Large intestine (tissue), 3 donors: ENCODE results near the gene ADAMTS3. TPM values are rescaled to one million over a fixed set of nuclear protein-coding genes. Genes with fewer than 3 reads are reported as not detected.

Experiments used
- DNase-seq, 2 donors: peaks; one replicate each; pipeline versions ENCODE4 v3.0.0 to v3.0.0-alpha.2; 2013
- H3K27ac ChIP-seq: one replicate; pipeline ENCODE4 v1.5.1; 2013; ENCODE audit warnings: low read length
- H3K27me3 ChIP-seq: 2 replicates; pipeline ENCODE4 v1.6.1; 2013; ENCODE audit warnings: low read length; ENCODE audit not compliant: control insufficient read depth, insufficient read depth
- H3K36me3 ChIP-seq: 2 replicates; pipeline ENCODE4 v1.6.1; 2013; ENCODE audit warnings: low read length; ENCODE audit not compliant: control insufficient read depth, insufficient read depth
- H3K4me1 ChIP-seq: one replicate; pipeline ENCODE4 v1.6.1; 2013; ENCODE audit warnings: low read length; ENCODE audit not compliant: control insufficient read depth, insufficient read depth
- H3K4me3 ChIP-seq: one replicate; pipeline ENCODE4 v1.5.1; 2013; ENCODE audit warnings: low read length
- H3K9me3 ChIP-seq: one replicate; pipeline ENCODE4 v1.6.1; 2013; ENCODE audit warnings: mild to moderate bottlenecking, low read depth, low read length, moderate library complexity; ENCODE audit not compliant: control insufficient read depth
- WGBS: methylation state at CpG from one replicate; pipeline ENCODE4 v1.1.5; 2013; ENCODE audit warnings: low lambda C conversion rate; ENCODE audit not compliant: insufficient coverage; 5-methylcytosine and 5-hydroxymethylcytosine counted together
- polyA plus RNA-seq: library from polyadenylated mRNA; unstranded; fragments of 120-200 nt; gene quantifications from one replicate; pipeline ENCODE4 v1.2.1, GENCODE V29; 2013

Gene ADAMTS3
- polyA plus RNA-seq, 1 donor, result 2.2 TPM

DNA sequence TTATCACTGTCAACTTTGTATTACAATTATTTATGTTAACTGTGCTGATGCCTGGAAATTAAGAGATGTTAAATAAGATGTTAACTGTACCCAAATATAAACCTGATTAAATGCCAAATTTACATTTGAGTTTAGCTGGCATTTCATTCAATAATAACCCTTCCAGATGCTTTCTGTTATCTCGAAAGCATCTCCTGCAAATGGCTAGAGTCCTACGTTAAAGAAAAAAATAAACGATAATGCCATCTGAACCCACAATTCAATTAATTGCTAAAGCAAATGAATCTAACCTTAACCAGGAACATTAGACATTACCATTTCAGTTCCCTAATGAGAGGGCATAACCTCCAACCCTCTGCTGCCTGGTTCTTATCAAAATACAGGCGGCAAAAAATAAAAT lies 145.0 kb downstream of the ADAMTS3 start:
- H3K4me1 ChIP-seq, result no peaks in the 10 kb centered on the region
- WGBS, result 100% methylated on average over 1 of the region's 4 CpGs
- DNase-seq, result no peak

DNA sequence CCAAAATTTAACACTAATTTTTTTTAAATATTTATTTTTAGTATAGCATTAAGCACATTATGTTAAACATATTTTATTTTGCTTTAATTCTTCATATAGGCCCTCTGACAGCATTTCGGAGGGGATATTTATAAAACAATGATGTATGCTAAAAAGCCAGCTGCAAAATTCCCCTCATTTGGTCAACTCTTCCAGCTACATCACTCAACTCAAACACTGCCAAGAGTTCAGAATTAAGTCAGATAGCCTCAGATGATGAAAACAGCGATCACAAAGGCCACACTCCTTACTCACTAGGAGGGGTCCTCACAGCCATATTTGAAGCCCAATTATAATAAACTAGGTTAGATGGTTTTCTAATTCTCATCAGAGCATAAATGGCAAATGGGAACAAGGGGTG lies 146.6 kb downstream of the ADAMTS3 start:
- H3K27me3 ChIP-seq, result no peaks in the 10 kb centered on the region
- H3K36me3 ChIP-seq, result no peaks in the 10 kb centered on the region
- no CpG with 5 or more reads among the region's 2 CpGs for WGBS

More for the DNA sequence above, 145.0 kb downstream of the ADAMTS3 start:
- no peaks in the 10 kb centered on the region for H3K27me3 ChIP-seq
- H3K36me3 ChIP-seq, result no peaks in the 10 kb centered on the region
- H3K9me3 ChIP-seq, result no peaks in the 10 kb centered on the region
- H3K4me3 ChIP-seq, result no peak overlapping the region
- no peak overlapping the region for H3K27ac ChIP-seq

DNA sequence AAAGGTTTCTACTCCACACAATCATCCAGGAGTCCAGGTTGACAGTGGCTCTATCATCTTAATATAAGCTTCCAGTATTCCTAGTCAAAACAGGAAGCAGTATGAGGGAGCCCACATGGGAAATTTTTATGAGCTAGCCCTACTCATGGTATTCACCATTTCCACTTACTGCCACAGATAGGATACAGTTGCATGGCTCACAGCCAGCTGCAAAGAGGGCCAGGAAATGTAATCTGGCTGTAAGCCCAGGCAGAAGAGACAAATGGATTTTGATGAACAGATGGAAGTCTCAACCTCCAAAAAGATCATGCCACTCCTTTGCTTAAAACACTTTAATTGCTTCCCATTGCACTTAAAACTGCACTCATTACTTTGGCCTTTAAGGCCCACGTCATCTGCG lies 150.6 kb downstream of the ADAMTS3 start:
- WGBS, result no CpG with 5 or more reads among the region's 2 CpGs
- Histone ChIP-seq H3K36me3 (no peaks in the 10 kb centered on the region), H3K27me3 (no peaks in the 10 kb centered on the region), H3K27ac (no peak overlapping the region), H3K9me3 (no peaks in the 10 kb centered on the region), H3K4me1 (no peaks in the 10 kb centered on the region), H3K4me3 (no peak overlapping the region)
- DNase-seq, result peak; percentile 7 to 14

More for the DNA sequence above, 146.6 kb downstream of the ADAMTS3 start:
- H3K4me3 ChIP-seq, result no peak overlapping the region
- H3K4me1 ChIP-seq, result no peaks in the 10 kb centered on the region
- H3K27ac ChIP-seq, result no peak overlapping the region
- no peak for DNase-seq
- no peaks in the 10 kb centered on the region for H3K9me3 ChIP-seq

DNA sequence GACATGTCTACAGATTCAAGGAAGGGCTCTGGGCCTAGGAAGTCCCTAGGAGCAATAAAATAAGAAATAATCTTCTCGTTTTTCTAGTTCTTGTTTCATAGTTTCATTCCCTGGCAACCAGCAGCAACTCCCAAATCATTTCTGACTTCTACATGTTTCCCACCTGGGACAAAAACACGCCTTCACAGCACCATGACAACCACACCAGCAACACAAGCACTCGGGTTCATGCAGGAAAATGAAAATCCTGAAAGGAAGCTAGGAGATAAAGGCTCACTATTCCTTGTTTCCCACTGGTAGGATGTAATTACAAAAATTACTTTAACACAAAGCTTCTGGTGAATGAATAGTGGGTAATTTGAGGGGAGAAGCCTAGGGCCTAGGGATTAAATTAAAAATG lies 158.9 kb downstream of the ADAMTS3 start:
- Histone ChIP-seq H3K4me3 (no peak overlapping the region), H3K4me1 (no peaks in the 10 kb centered on the region), H3K27ac (no peak overlapping the region), H3K27me3 (no peaks in the 10 kb centered on the region), H3K9me3 (no peaks in the 10 kb centered on the region), H3K36me3 (no peaks in the 10 kb centered on the region)
- peak in 1 of 2 donors; percentile 3 for DNase-seq
- WGBS, result no CpG with 5 or more reads among the region's 3 CpGs

DNA sequence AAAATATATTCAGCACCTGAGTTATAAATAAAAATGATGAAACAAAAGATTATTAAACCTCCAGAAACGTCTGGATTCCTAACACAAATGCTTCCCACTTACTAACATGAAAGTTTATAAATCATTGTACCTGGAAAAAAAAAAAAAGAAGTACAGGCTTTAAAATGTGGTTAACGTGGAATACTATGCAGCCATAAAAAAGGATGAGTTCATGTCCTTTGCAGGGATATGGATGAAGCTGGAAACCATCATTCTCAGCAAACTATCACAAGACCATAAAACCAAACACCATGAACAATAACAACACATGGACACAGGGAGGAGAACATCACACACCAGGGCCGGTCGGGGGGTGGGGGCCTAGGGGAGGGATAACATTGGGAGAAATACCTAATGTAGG lies 160.5 kb downstream of the ADAMTS3 start:
- Histone ChIP-seq H3K36me3 (no peaks in the 10 kb centered on the region), H3K27me3 (no peaks in the 10 kb centered on the region), H3K9me3 (no peaks in the 10 kb centered on the region), H3K4me1 (no peaks in the 10 kb centered on the region), H3K27ac (no peak overlapping the region), H3K4me3 (no peak overlapping the region)
- DNase-seq, result no peak
- WGBS, result no CpG with 5 or more reads among the region's 4 CpGs

DNA sequence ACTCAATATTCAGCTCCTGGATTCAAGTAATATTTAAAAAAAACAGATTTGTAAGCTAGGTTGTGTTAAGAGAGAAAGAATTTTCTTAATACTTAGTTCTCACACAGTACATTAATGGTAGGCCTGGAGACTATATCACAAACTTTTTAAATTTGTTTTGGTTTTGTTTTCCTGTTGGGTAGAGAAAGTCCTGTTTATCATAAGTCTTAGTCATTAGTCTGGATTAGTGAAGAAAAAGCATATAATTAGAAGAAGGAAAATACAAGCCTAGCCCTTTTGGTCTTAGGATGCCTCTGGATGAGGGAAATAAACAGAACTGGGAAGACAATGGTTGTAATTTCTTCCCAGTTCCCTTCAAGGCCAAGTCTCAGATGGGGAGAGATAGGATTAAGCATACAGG lies 163.6 kb downstream of the ADAMTS3 start:
- no peak overlapping the region for H3K4me3 ChIP-seq
- H3K9me3 ChIP-seq, result no peaks in the 10 kb centered on the region
- DNase-seq, result no peak
- H3K27ac ChIP-seq, result no peak overlapping the region
- H3K27me3 ChIP-seq, result no peaks in the 10 kb centered on the region
- no peaks in the 10 kb centered on the region for H3K4me1 ChIP-seq
- H3K36me3 ChIP-seq, result no peaks in the 10 kb centered on the region

DNA sequence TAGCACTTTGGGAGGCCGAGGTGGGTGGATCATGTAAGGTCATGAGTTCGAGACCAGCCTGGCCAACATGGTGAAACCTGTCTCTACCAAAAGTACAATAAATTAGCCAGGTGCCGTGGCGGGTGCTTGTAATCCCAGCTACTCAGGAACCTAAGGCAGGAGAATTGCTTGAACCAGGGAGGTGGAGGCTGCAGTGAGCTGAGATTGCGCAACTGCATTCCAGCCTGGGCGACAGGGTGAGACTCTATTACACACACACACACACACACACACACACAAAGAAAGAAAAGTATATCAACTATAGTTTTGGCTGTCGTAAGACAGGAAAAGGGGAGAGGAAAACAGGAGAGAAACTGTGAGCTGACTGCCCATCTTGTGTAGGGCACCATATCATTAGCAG lies 171.7 kb downstream of the ADAMTS3 start:
- no peaks in the 10 kb centered on the region for H3K27me3 ChIP-seq
- DNase-seq, result no peak
- H3K4me1 ChIP-seq, result no peaks in the 10 kb centered on the region
- no peak overlapping the region for H3K4me3 ChIP-seq
- no peak overlapping the region for H3K27ac ChIP-seq
- no peaks in the 10 kb centered on the region for H3K36me3 ChIP-seq
- no peaks in the 10 kb centered on the region for H3K9me3 ChIP-seq
- no CpG with 5 or more reads among the region's 7 CpGs for WGBS

DNA sequence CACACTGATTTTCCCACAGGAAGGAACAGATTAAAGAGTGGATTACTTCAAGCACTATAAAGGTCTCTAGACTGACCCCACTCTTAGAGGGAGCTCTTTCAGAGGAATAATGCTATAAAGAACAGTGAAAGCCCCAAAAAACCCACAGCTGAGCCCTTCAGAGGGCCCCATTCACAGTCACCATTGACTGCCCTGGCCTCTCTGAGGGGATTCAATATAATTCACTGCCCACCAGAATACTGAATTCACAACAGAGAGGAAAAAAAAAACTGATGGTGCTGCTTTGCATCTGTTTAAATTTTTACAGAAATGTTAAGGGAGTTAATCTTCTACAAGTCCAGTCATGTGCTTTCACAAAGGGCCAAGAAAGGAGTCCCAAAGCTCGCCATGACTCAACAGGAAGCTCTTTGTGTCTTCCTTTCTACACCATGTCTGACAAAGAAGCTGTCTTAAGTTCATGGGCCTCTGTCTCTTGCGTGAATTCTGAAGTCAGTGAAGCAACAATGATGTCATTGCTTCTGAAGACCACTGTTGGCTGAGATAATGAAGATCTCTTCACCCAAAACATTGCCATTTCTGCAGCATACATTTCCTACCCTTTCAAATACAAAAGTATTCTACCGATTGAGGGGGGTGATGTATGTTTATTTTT lies 174.9 kb downstream of the ADAMTS3 start:
- H3K4me3 ChIP-seq, result no peak overlapping the region
- 100% methylated on average over 1 of the region's 3 CpGs for WGBS
- no peaks in the 10 kb centered on the region for H3K4me1 ChIP-seq
- H3K36me3 ChIP-seq, result no peaks in the 10 kb centered on the region
- DNase-seq, result no peak
- no peaks in the 10 kb centered on the region for H3K9me3 ChIP-seq
- no peaks in the 10 kb centered on the region for H3K27me3 ChIP-seq
- H3K27ac ChIP-seq, result no peak overlapping the region

DNA sequence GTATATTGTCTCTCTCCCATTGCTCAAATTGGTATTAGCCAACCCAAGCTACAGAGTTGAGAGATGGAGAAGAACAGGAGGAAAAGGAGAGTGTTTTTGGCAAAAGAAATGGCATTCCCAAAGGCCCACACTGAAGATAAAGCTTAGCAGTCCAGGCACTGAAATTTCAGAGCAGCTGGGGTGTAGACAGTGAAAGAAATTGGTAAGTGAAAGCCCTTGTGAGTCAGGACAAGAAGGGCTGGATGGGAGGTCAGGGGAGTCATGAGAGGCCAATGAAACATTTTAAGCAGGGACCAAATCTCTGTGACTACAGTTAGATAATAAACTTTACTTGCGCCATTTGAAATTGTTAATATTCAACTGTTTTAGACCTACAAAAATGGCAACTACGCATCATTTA lies 177.7 kb downstream of the ADAMTS3 start:
- no peak overlapping the region for H3K4me3 ChIP-seq
- no peaks in the 10 kb centered on the region for H3K4me1 ChIP-seq
- no peak for DNase-seq
- H3K36me3 ChIP-seq, result no peaks in the 10 kb centered on the region
- no peaks in the 10 kb centered on the region for H3K27me3 ChIP-seq
- 100% methylated on average over 2 of the region's 2 CpGs for WGBS
- H3K27ac ChIP-seq, result no peak overlapping the region
- H3K9me3 ChIP-seq, result no peaks in the 10 kb centered on the region

DNA sequence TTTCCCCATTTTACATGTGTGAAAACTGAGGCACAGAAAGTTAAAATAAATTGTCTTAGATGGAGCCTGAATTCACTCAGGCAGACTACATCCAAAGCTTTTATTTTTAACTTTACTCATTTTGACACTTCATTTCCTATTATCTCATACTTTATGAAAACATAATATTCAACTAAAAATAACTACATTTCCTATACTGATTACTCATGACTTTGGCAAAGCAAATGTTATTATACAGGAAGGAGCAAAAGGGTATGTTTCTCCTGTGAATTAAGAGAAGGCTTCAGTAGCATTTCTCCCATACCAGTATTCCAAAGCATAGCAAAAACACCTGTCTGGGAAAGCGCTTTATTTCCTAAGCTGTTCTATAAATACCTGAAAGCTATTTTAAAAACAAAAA lies 178.6 kb downstream of the ADAMTS3 start:
- WGBS, result 60% methylated on average over 1 of the region's 1 CpG
- Histone ChIP-seq H3K27me3 (no peaks in the 10 kb centered on the region), H3K4me1 (no peaks in the 10 kb centered on the region), H3K36me3 (no peaks in the 10 kb centered on the region), H3K27ac (no peak overlapping the region), H3K9me3 (no peaks in the 10 kb centered on the region), H3K4me3 (no peak overlapping the region)
- peak in 1 of 2 donors; percentile 3 for DNase-seq

DNA sequence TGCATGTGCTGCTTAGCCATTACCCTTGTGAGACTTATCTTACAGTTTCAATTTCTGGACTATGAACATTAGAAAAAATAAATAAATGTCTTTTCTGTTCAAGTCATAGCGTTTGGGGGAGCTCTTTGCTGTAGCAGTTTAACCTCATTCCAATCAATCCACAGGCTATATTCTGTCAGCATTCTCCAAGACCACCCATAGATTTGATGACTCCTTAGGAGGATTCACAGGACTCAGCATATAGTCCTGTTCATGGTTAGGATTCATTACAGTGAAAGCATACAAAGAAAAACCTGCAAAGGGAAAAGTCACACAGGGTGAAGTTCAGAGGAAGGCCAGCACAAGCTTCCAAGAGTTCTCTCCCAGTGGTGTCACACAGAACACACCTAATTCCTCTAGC lies 180.5 kb downstream of the ADAMTS3 start:
- H3K36me3 ChIP-seq, result no peaks in the 10 kb centered on the region
- H3K27me3 ChIP-seq, result no peaks in the 10 kb centered on the region
- H3K27ac ChIP-seq, result no peak overlapping the region
- no peaks in the 10 kb centered on the region for H3K4me1 ChIP-seq
- H3K4me3 ChIP-seq, result no peak overlapping the region
- no peaks in the 10 kb centered on the region for H3K9me3 ChIP-seq
- DNase-seq, result no peak
- WGBS, result 20% methylated on average over 1 of the region's 1 CpG
